ENCODE data around the gene KNL1.
A peak's percentile ranks its signal among the peaks of the same experiment; 100 is the strongest.
"Not testable (repeated sequence)": the region's sequence is repeated elsewhere in the genome, so short reads cannot be mapped to it uniquely, and the experiment has no call there.

The KNL1 gene

DNA sequence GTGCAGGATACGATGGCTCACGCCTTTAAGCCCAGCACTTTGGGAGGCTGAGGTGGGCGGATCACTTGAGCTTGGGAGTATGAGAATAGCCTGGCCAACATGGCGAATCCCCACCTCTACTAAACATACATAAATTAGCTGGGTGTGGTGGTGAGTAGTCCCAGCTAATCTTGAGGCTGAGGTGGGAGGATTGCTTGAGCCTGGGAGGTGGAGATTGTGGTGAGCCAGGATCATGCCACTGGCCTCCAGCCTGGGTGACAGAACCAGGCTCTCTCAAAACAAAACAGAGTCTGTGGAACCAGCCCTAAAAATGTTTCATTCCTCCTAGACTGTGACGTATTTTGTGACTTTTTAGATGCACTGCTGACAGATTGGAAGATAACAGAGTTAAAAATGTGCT lies 66.6 kb downstream of the KNL1 start:
- Histone ChIP-seq H3K4me2 (ENCODE audit: insufficient read depth, low read length) (no peak overlapping the region), H3K36me3 (ENCODE audit: insufficient read depth, low read length) (peaks cover 56% of the 10 kb centered on the region)
- ATAC-seq (ENCODE audit: insufficient read depth, low read depth), result no peak

GRCh38 chr15:40664909-40665308 lies 70.9 kb downstream of the KNL1 start:
- Histone ChIP-seq H4K20me1 (ENCODE audit: insufficient read depth, low read length) (no peaks in the 10 kb centered on the region), H2AFZ (ENCODE audit: low read depth, low read length) (no peak overlapping the region), H3K36me3 (ENCODE audit: insufficient read depth, low read length) (peaks cover 28% of the 10 kb centered on the region), H3K27ac (ENCODE audit: low read length) (no peak overlapping the region), H3K27me3 (ENCODE audit: insufficient read depth, low read length, poor library complexity) (no peaks in the 10 kb centered on the region), H3K9ac (ENCODE audit: low read depth, low read length) (no peak overlapping the region), H3K4me1 (ENCODE audit: insufficient read depth, low read length) (no peaks in the 10 kb centered on the region), H3K4me2 (ENCODE audit: insufficient read depth, low read length) (no peak overlapping the region), H3K4me3 (ENCODE audit: low read depth in 1 of 2, low read length in 2 of 2) (no peak overlapping the region), H3K79me2 (ENCODE audit: insufficient read depth, low read length) (no peaks in the 10 kb centered on the region), H3K9me3 (ENCODE audit: insufficient read depth, low read length, severe bottlenecking) (no peaks in the 10 kb centered on the region)
- TF ChIP-seq CTCF (IDR thresholded peaks at IDR 0.05; ENCODE audit: borderline replicate concordance, extremely low read depth, low read length, poor library complexity, severe bottlenecking) (no peak), EZH2 (IDR thresholded peaks at IDR 0.05; ENCODE audit: borderline replicate concordance, low read depth, low read length, severe bottlenecking) (no peak)
- DNase-seq (no peak), ATAC-seq (ENCODE audit: insufficient read depth, low read depth) (no peak)

More for the DNA sequence above, 66.6 kb downstream of the KNL1 start:
- Histone ChIP-seq H3K27me3 (ENCODE audit: insufficient read depth, low read length, poor library complexity) (no peaks in the 10 kb centered on the region), H3K4me1 (ENCODE audit: insufficient read depth, low read length) (no peaks in the 10 kb centered on the region), H3K4me3 (ENCODE audit: low read depth in 1 of 2, low read length in 2 of 2) (no peak overlapping the region), H3K27ac (ENCODE audit: low read length) (no peak overlapping the region), H3K79me2 (ENCODE audit: insufficient read depth, low read length) (no peaks in the 10 kb centered on the region), H3K9ac (ENCODE audit: low read depth, low read length) (no peak overlapping the region), H2AFZ (ENCODE audit: low read depth, low read length) (no peak overlapping the region), H4K20me1 (ENCODE audit: insufficient read depth, low read length) (no peaks in the 10 kb centered on the region), H3K9me3 (ENCODE audit: insufficient read depth, low read length, severe bottlenecking) (no peaks in the 10 kb centered on the region)
- no peak for DNase-seq
- TF ChIP-seq EZH2 (IDR thresholded peaks at IDR 0.05; ENCODE audit: borderline replicate concordance, low read depth, low read length, severe bottlenecking) (no peak), CTCF (IDR thresholded peaks at IDR 0.05; ENCODE audit: borderline replicate concordance, extremely low read depth, low read length, poor library complexity, severe bottlenecking) (no peak)

- H4K20me1 ChIP-seq (ENCODE audit: insufficient read depth, low read length); H3K36me3 ChIP-seq (ENCODE audit: insufficient read depth, low read length); H3K4me3 ChIP-seq (ENCODE audit: low read depth in 1 of 2, low read length in 2 of 2); H2AFZ ChIP-seq (ENCODE audit: low read depth, low read length); H3K4me2 ChIP-seq (ENCODE audit: insufficient read depth, low read length); H3K27ac ChIP-seq (ENCODE audit: low read length); H3K4me1 ChIP-seq (ENCODE audit: insufficient read depth, low read length); H3K9ac ChIP-seq (ENCODE audit: low read depth, low read length); H3K9me3 ChIP-seq (ENCODE audit: insufficient read depth, low read length, severe bottlenecking); H3K79me2 ChIP-seq (ENCODE audit: insufficient read depth, low read length); ATAC-seq (ENCODE audit: insufficient read depth, low read depth); H3K27me3 ChIP-seq (ENCODE audit: insufficient read depth, low read length, poor library complexity): not testable (repeated sequence)
- DNase-seq, result peak; percentile 18
Observed at GRCh38 chr15:40676290-40676689, 82.2 kb downstream of the KNL1 start.

DNA sequence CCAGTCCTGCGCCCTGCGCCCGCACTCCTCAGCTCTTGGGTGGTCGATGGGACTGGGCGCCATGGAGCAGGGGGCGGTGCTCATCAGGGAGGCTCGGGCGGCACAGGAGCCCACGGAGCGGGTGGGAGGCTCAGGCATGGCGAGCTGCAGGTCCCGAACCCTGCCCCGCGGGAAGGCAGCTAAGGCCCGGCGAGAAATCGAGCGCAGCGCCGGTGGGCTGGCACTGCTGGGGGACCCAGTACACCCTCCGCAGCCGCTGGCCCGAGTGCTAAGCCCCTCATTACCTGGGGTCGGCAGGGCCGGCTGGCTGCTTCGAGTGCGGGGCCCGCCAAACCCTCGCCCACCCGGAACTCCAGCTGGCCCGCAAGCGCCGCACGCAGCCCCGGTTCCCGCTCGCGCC lies 82.9 kb downstream of the KNL1 start:
- not testable (repeated sequence) for H3K36me3 ChIP-seq (ENCODE audit: insufficient read depth, low read length); H3K4me1 ChIP-seq (ENCODE audit: insufficient read depth, low read length); H3K27me3 ChIP-seq (ENCODE audit: insufficient read depth, low read length, poor library complexity); H3K4me3 ChIP-seq (ENCODE audit: low read depth in 1 of 2, low read length in 2 of 2); H3K9ac ChIP-seq (ENCODE audit: low read depth, low read length); DNase-seq; H3K9me3 ChIP-seq (ENCODE audit: insufficient read depth, low read length, severe bottlenecking); H3K4me2 ChIP-seq (ENCODE audit: insufficient read depth, low read length); H3K27ac ChIP-seq (ENCODE audit: low read length); H2AFZ ChIP-seq (ENCODE audit: low read depth, low read length); H4K20me1 ChIP-seq (ENCODE audit: insufficient read depth, low read length); ATAC-seq (ENCODE audit: insufficient read depth, low read depth); H3K79me2 ChIP-seq (ENCODE audit: insufficient read depth, low read length)

All from DND-41 (cell line).